Cardiac fibroblast (primary cell): ENCODE data around the gene LNX1.

Source experiments
- DNase-seq, 2 donors: peaks; one replicate each; pipeline versions ENCODE4 v3.0.0 to v3.0.0-alpha.2; 2010; ENCODE audit warnings: low read depth in 2 of 2
- H3K4me3 ChIP-seq, 2 donors: replicated peaks in 1 of 2; 1 replicate in 1 of 2; 2 replicates in 1 of 2; pipeline ENCODE4 v1.5.1; 2011; ENCODE audit warnings: low read depth in 2 of 2, low read length in 2 of 2, mild to moderate bottlenecking in 2 of 2, moderate library complexity in 1 of 2
- TF ChIP-seq, protein P1 (sequence below): IDR thresholded peaks from one replicate; pipeline ENCODE4 v1.5.1; 2011; ENCODE audit warnings: low read depth, mild to moderate bottlenecking, low read length, inconsistent platforms

LNX1 gene

DNA sequence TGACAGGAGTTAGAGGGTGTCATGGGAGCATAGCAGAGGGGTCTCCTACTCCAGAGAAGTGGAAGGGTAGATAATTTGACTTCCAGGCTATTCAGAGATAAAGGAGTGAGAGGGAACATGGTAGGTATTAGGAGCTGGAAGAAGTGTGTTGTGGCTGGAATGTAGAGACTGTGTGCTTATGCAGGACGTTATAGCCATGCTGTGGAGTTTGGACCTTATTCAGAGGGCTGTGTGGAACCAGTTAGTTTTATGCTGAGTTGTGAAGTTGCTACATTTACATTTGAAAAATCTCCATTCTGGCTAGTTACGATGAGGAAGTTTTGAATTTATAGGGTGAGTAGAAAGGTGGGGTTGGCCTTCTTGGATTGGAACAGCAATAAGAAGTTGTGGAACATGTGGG is 146.3 kb downstream of the LNX1 start:
- DNase-seq, result no peak
- no peak overlapping the region for H3K4me3 ChIP-seq
- TF ChIP-seq, protein P1, sequence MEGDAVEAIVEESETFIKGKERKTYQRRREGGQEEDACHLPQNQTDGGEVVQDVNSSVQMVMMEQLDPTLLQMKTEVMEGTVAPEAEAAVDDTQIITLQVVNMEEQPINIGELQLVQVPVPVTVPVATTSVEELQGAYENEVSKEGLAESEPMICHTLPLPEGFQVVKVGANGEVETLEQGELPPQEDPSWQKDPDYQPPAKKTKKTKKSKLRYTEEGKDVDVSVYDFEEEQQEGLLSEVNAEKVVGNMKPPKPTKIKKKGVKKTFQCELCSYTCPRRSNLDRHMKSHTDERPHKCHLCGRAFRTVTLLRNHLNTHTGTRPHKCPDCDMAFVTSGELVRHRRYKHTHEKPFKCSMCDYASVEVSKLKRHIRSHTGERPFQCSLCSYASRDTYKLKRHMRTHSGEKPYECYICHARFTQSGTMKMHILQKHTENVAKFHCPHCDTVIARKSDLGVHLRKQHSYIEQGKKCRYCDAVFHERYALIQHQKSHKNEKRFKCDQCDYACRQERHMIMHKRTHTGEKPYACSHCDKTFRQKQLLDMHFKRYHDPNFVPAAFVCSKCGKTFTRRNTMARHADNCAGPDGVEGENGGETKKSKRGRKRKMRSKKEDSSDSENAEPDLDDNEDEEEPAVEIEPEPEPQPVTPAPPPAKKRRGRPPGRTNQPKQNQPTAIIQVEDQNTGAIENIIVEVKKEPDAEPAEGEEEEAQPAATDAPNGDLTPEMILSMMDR, result no peak

- no peak overlapping the region for H3K4me3 ChIP-seq
- DNase-seq, result no peak
- TF ChIP-seq, protein P1, result no peak
Measured at GRCh38 chr4:53441564-53441963, 149.7 kb downstream of the LNX1 start.

GRCh38 chr4:53436251-53436650 is 155.0 kb downstream of the LNX1 start:
- DNase-seq, result no peak
- TF ChIP-seq, protein P1, result no peak
- H3K4me3 ChIP-seq, result no peak overlapping the region

DNA sequence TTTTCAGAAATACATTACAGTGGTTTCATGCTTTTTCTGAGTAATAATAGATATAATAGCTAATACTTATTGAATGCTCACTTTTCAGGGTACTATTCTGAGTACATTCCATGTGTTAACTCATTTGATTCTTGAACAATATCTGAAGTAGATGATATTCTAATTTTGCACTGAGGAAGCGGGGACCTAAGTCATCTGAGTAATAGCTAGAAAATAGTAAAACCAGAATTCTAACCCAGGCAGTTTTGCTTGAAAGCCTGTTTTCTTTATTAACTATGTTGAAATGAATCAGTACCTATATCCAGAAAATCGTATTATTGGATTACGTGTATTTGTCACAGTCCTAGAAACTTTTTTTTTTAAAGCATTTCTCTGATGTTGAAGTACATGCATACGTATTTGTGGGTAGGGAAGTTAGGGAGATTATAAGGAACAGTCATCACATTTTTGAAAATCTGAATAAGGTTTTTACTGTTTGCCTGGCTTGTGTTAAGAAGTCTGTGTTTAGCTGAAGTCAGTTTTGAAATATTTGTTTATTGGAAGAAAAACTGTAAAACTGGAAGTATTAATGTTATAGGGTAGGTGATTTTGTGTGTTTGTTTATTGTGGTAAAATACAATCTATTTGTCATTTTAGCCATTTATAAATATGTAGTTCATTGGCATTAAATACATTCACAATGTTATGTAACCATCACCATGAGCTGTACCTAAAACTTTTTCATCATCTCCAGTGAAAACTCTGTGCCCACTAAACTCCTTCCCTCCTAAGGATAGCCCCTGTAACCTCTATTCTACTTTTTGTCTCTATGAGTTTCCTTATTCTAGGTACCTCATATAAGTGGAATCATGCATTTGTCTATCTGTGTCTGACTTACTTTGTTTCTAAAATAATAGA is 158.5 kb downstream of the LNX1 start:
- no peak overlapping the region for H3K4me3 ChIP-seq
- TF ChIP-seq, protein P1, result no peak
- DNase-seq, result no peak

DNA sequence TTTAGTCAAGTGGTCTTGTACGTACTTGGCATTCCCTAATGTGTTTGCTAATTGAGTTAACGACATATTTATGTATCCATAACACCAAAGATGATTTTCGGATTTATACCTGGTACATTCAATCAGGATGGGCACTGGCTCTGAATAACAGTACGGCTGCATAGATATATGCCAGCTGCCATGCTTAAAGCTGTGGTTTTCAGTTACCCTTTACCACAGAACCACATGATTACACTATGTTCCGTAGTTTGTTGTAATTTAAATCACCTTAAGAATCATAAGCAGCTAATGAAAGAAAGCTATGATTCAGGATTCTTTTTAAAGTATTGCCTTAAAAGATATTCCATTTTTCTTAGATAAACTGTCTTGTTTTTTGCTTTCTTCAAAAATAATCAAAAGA is 160.2 kb downstream of the LNX1 start:
- TF ChIP-seq, protein P1, result no peak
- no peak for DNase-seq
- no peak overlapping the region for H3K4me3 ChIP-seq

DNA sequence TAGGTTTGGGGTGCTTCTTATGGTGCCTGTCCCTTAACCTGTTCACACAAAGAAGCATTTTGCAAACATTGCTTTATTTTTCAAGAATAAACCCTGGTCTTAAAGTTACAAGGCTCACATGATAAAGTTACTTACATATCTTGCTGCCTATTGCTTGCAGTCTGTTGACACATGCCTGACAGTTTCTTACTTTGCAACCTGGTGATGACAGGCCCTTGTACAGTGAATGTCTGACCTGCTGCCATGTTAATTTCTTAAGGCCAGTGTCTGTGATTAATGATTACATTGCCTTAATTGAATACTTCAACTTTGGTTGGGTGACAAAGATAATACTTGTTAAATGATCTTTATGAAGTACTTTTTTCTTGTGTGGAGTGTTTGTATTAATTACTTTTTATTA is 163.9 kb downstream of the LNX1 start:
- TF ChIP-seq, protein P1, result no peak
- no peak for DNase-seq
- H3K4me3 ChIP-seq, result no peak overlapping the region

DNA sequence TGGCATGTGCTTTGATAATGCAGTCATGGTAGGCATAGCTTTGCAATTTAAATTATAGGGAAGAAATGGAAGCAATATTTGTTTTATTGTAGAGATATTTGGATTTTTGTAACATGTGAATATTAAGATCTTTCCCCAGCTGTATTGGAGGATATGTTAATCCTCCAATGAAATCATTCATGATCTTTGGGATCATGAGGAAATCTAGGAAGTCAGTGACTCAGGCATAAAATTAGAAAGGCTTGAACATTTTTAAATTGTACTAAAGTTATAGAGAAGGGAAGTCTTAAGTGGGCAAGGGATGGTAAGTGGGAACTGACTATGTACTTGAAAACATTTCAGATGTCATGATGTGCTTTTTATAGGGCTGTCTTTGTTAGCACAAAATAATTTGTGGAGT is 167.0 kb downstream of the LNX1 start:
- H3K4me3 ChIP-seq, result no peak overlapping the region
- peak; percentile 6 to 7 for DNase-seq
- TF ChIP-seq, protein P1, result no peak
